DND-41 (cell line): ENCODE measurements around the gene BAHD1.

Experiments
- EZH2 ChIP-seq: IDR thresholded peaks from 3 replicates; pipeline ENCODE4 v1.6.1; 2012; ENCODE audit warnings: borderline replicate concordance, low read depth, mild to moderate bottlenecking, moderate library complexity, low read length, inconsistent platforms; ENCODE audit not compliant: severe bottlenecking
- TF ChIP-seq, protein P1 (sequence below): IDR thresholded peaks from 2 replicates; pipeline ENCODE4 v1.5.1; 2012; ENCODE audit warnings: borderline replicate concordance, low read length, moderate library complexity, mild to moderate bottlenecking; ENCODE audit not compliant: poor library complexity, severe bottlenecking; ENCODE audit errors: extremely low read depth

DNA sequence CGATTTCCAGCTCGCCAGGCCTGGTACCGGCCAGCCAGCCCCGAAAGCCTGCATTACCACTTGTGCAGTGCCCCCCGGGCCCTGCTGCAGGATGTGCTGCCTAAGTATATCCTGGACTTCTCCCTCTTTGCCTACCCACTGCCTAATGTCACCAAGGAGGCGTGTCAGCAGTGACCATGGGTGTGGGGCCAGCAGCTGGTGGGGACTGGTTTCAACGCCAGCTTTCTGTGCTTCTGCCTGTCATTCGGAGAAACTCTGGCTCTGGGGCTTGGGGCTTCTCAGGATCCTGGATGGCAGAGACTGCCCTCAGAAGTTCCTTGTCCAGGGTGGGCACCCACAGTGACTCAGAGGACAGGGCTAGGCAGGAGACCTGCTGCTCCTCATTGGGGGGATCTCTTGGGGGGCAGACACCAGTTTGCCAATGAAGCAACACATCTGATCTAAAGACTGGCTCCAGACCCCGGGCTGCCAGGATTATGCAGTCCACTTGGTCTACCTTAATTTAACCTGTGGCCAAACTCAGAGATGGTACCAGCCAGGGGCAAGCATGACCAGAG is 31.5 kb downstream of the BAHD1 start:
- TF ChIP-seq, protein P1, sequence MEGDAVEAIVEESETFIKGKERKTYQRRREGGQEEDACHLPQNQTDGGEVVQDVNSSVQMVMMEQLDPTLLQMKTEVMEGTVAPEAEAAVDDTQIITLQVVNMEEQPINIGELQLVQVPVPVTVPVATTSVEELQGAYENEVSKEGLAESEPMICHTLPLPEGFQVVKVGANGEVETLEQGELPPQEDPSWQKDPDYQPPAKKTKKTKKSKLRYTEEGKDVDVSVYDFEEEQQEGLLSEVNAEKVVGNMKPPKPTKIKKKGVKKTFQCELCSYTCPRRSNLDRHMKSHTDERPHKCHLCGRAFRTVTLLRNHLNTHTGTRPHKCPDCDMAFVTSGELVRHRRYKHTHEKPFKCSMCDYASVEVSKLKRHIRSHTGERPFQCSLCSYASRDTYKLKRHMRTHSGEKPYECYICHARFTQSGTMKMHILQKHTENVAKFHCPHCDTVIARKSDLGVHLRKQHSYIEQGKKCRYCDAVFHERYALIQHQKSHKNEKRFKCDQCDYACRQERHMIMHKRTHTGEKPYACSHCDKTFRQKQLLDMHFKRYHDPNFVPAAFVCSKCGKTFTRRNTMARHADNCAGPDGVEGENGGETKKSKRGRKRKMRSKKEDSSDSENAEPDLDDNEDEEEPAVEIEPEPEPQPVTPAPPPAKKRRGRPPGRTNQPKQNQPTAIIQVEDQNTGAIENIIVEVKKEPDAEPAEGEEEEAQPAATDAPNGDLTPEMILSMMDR, result no peak
- TF ChIP-seq EZH2, result no peak
